ENCODE results near the gene DGKA.

DGKA gene

GRCh38 chr12:55931780-55932550 lies 1.0 kb downstream of the DGKA start:
- DNase-seq (ENCODE audit: low read depth): peak; percentile 37
- H3K4me3 ChIP-seq (replicated peaks; ENCODE audit: low read depth, low read length): peak overlapping the region; percentile 68
- TF ChIP-seq, protein P1, sequence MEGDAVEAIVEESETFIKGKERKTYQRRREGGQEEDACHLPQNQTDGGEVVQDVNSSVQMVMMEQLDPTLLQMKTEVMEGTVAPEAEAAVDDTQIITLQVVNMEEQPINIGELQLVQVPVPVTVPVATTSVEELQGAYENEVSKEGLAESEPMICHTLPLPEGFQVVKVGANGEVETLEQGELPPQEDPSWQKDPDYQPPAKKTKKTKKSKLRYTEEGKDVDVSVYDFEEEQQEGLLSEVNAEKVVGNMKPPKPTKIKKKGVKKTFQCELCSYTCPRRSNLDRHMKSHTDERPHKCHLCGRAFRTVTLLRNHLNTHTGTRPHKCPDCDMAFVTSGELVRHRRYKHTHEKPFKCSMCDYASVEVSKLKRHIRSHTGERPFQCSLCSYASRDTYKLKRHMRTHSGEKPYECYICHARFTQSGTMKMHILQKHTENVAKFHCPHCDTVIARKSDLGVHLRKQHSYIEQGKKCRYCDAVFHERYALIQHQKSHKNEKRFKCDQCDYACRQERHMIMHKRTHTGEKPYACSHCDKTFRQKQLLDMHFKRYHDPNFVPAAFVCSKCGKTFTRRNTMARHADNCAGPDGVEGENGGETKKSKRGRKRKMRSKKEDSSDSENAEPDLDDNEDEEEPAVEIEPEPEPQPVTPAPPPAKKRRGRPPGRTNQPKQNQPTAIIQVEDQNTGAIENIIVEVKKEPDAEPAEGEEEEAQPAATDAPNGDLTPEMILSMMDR (IDR thresholded peaks at IDR 0.05; ENCODE audit: low read length, missing control alignments): no peak

DNA sequence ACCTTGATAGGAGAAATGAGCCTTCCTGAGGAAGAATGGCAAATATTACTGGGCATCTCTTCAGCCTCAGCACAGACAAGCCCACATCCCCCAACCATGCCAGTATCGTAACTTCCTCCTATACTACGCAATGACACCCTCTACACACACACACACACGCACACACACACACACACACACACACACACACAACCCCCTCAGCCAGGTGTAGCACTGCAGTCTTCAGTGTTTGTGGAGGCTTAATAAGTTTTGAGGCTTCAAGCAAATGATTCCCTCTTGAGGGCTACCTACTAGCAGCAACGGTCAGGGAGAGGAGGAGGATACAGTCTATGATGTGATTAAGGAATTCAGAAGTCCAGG lies 1.6 kb downstream of the DGKA start:
- TF ChIP-seq, protein P1 (IDR thresholded peaks at IDR 0.05; ENCODE audit: low read length, missing control alignments): no peak
- peak overlapping the region; percentile 68 for H3K4me3 ChIP-seq (replicated peaks; ENCODE audit: low read depth, low read length)
- DNase-seq (ENCODE audit: low read depth): peak; percentile 57

DNA sequence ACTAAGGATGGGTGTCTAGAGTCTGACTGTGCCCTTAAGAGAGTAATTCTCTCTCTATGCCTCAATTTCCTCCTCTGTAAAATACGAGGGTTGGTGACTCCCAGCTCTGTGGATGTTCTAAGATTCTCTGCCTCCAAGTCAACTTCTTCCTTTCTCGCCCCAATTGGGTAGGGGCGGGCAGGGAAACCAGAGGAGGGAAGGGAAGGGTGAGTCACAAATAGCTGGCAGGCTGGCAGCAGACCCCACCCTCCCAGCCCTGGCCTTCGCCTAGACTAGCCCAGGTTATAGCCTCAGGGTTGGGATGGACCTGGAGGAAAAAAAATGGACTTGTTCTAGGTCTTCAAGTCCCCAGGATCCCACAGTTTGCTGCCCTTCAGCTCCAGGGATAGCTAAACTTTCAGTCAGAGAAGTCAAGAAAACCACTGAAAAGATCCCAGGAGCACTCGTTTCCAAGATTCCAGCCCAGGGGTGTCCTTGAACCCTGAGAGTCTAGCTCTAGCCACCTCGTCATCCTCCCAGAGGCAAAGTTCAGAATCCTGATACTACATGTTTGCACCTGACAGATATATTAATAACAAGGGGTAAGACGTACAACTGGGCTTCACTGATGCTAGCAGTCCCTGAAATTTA lies 2.3 kb downstream of the DGKA start:
- TF ChIP-seq, protein P1 (IDR thresholded peaks at IDR 0.05; ENCODE audit: low read length, missing control alignments): no peak
- DNase-seq (ENCODE audit: low read depth): no peak
- peak overlapping the region; percentile 68 for H3K4me3 ChIP-seq (replicated peaks; ENCODE audit: low read depth, low read length)

DNA sequence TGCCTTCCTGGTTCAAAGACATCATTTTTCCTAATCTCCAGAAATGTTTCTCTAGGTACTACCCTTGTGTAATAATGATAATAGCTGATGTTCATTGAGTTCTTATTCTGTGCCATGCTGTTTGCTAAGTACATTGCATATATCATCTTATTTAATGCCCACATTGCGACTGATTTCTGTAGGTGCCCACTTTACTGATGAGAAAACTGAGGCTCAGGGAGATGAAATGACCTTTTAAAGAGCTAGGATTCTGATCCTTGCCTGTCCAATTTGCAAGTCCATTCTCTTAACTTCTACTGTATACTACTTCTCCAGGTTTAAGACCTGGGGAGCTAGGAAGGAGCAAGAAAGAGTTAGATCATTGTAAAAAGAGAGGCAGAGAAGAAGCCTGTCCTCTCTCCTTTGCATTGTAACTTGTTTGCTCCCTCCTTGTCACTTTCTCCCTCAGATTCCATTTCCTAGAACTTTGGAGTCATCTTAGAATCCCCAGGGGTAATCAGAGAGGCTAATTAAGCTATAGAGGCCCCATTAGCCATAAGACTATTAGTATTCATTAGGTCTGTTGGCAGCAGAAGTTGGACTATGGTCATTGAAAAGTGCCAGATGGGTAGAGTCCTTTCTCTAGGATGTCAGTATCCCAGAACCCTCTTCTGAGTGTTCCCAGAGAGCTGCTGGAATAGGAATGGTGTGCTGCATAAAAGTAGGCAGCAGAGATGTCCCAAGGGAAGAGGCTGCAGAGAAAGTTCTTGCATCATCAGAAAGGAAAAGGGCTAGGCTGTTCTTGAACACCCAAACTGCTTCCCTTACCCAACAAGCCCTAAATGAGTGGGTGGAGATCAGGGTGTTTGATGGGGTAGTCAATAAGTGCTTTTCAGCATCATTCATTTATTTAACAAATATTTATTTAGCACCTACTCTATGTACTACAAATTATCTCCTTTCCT lies 3.1 kb downstream of the DGKA start:
- H3K4me3 ChIP-seq (replicated peaks; ENCODE audit: low read depth, low read length): no peak overlapping the region
- peak; percentile 59 for DNase-seq (ENCODE audit: low read depth)
- TF ChIP-seq, protein P1 (IDR thresholded peaks at IDR 0.05; ENCODE audit: low read length, missing control alignments): no peak

DNA sequence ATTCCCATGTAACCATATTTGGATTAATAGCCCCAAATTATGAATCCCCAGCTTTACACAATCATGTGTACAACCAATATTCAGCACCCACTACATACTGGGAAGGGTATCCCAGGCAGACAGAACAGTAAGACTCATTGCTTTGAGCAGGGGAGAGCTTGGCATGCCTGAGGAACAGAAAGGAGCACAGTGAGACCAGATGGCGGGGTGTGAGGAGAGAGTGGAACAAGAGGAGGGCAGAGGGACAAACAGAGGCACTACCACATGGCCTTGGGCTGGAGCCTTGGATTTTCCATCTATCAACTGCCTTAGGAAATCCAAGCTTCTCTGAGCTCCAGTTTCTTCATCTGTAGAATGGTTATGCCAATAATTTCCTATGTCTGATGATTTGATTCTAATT lies 3.8 kb downstream of the DGKA start:
- no peak overlapping the region for H3K4me3 ChIP-seq (replicated peaks; ENCODE audit: low read depth, low read length)
- TF ChIP-seq, protein P1 (IDR thresholded peaks at IDR 0.05; ENCODE audit: low read length, missing control alignments): no peak
- no peak for DNase-seq (ENCODE audit: low read depth)

DNA sequence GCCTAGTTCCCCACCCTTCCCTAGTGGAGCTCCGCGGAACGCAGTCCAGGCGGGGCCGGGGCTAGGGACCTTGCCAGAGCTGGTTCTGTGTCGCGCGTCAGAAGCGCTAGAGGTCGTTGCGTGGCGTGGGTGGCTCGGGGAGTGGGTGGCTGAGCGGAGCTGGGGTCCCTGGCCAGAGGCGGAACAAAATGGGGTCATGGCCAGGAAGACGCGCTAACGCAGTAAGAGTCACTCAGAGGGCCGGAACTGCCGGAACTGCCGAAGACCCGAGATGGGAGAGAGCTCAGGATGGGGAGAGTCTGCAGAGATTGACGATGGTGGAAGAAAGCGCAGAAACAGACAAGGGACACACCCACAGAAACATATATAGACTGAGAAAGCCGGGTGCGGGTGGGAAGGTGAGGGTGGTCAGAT lies 4.8 kb downstream of the DGKA start:
- TF ChIP-seq, protein P1 (IDR thresholded peaks at IDR 0.05; ENCODE audit: low read length, missing control alignments): no peak
- no peak for DNase-seq (ENCODE audit: low read depth)
- peak overlapping the region; percentile 24 for H3K4me3 ChIP-seq (replicated peaks; ENCODE audit: low read depth, low read length)
